Activated CD4-positive, alpha-beta T cell treated with anti-CD3 and anti-CD28 coated beads for 4 hours (primary cell): Measurements from ENCODE around the gene FGF18.
"Not testable (repeated sequence)": the region's sequence is repeated elsewhere in the genome, so short reads cannot be mapped to it uniquely, and the experiment has no call there.

Experiments
- DNase-seq, 2 donors: peaks; one replicate each; pipeline ENCODE4 v3.0.0-alpha.2; 2020

The FGF18 gene, protein sequence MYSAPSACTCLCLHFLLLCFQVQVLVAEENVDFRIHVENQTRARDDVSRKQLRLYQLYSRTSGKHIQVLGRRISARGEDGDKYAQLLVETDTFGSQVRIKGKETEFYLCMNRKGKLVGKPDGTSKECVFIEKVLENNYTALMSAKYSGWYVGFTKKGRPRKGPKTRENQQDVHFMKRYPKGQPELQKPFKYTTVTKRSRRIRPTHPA

GRCh38 chr5:171418982-171419687, at the start of gene FGF18:
Gene FGF18 (plus strand): TSS chr5:171419647. CDS start chr5:171420200, 553 bp downstream.
- peak; percentile 16 to 19 for DNase-seq

- no peak for DNase-seq
Observed at GRCh38 chr5:171369898-171370297, 49.5 kb upstream of the FGF18 start.

DNA sequence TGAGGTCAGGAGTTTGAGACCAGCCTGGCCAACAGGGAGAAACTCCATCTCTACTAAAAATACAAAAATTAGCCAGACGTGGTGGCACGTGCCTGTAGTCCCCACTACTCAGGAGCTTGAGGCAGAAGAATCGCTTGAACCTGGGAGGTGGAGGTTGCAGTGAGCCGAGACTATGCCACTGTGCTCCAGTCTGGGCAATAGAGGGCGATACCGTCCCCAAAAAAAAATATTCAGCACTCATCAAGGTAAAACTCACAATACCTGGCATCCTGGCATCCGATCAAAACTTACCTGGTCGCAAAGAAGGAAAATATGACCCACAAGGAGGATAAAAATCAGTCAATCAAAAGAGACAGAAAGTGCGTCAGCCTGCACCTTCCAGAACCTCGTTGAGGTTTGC, 48.6 kb upstream of the FGF18 start:
- DNase-seq: not testable (repeated sequence)

DNA sequence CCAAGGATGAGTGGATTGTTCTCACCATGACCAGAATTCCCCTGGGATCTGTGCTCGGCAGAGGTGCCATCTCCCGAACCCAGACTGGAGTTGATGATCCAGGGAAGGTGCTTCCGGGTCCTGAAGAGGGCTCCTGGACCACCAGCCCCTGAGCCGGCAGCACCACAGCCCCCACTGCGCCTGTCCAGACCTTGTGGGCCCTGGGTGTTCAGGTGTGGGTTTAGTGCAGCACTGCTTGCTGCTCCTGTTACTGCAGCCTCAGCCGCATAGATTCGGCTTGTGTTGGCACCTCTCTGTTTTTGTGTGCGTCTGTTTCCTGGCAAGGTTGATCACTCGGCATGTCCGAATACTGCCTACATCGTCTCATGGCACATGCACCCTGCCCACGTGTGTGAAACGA, 48.1 kb upstream of the FGF18 start:
- DNase-seq: no peak

GRCh38 chr5:171379961-171380360, 39.5 kb upstream of the FGF18 start:
- DNase-seq: no peak

DNA sequence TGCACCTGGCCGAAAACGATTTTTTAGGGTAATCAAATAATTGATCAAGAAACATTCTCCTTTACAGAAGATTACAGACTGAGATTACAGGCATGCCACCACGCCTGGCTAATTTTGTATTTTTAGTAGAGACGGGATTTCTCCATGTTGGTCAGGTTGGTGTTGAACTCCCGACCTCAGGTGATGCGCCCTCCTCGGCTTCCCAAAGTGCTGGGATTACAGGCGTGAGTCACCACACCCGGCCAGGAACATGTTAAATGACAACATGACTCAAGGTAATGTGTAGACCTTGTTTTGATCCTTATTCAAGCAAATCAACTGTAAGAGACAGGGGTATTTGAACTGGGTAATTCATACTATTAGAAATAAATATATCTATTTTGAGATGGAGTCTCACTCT, 35.0 kb upstream of the FGF18 start:
- not testable (repeated sequence) for DNase-seq

GRCh38 chr5:171384999-171385398, 34.4 kb upstream of the FGF18 start:
- not testable (repeated sequence) for DNase-seq

GRCh38 chr5:171386006-171386671, 33.3 kb upstream of the FGF18 start:
- no peak for DNase-seq

DNA sequence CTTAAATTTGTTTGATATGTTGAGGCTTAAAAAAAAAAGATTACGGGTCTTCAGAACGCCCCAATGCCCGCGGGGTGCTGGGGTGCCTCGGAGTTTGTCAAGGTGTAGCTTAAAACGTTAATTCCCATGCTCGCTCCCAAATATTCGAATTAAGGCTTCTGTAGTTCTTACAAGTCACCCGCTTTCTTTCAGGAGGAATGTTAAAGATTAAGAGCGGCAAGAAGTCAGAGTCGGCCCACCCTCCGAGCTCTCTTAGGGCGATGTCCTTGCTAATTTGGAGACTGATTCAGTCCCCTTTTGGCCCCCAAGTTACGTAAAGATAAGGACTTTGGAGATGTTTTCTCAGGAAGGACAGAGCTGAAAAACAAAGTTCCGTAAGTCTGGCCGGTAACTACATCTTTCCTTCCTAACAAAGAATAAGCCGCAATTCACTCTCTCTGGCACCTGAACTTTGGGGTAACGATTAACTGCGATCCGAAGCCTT, 32.5 kb upstream of the FGF18 start:
- DNase-seq: peak in 1 of 2 donors; percentile 14

GRCh38 chr5:171387345-171387969, 32.0 kb upstream of the FGF18 start, which contains the start of gene NPM1:
Gene NPM1 (plus strand): TSS chr5:171387849. CDS start chr5:171387949, 100 bp downstream.
- DNase-seq: peak; percentile 97 to 99

GRCh38 chr5:171387970-171388815, 31.3 kb upstream of the FGF18 start:
- peak; percentile 82 to 83 for DNase-seq

- DNase-seq: no peak
Observed at GRCh38 chr5:171388816-171389168, 30.7 kb upstream of the FGF18 start.

GRCh38 chr5:171390883-171391677, 28.4 kb upstream of the FGF18 start:
- DNase-seq: no peak

DNA sequence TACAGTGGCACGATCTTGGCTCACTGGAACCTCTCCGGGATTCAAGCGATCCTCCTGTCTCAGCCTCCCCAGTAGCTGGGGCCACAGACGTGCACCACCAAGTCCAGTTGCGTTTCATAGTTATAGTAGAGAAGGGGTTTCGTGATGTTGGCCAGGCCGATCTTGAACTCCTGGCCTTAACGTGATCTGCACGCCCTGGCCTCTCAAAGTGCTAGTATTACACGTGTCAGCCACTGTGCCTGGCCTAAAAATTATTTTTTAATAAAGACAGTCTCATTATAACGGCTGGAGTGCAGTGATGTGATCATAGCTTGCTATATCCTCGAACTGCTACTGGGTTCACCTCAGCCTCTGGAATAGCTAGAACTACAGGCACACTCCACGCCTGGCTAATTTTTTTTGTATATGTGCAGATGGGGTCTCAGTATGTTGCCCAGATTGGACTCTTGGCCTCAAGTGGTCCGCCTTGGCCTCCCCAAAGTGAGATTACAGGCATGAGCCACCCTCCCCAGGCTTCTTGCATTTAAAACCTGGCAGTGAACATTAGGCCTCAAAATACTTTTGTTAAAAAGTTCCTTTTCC, 27.4 kb upstream of the FGF18 start:
- DNase-seq: no peak

GRCh38 chr5:171392585-171393159, 26.8 kb upstream of the FGF18 start:
- no peak for DNase-seq

DNA sequence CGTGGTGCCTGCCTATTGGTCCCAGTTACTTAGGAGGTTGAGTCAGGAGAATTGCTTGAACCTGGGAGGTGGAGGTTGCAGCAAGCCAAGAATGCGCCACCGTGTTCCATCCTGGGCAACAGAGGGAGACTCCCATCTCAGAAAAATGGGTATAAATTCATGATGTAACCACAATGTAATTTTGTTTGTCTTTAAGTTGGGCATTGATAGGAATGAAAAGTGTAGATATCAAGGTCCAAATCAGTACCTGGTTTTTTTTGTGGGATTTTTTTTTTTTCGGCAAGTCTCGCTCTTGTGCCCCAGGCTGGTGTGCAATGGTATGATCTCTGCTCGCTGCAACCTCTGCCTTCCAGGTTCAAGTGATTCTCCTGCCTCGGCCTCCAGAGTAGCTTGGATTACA, 24.4 kb upstream of the FGF18 start:
- no peak for DNase-seq

- not testable (repeated sequence) for DNase-seq
Observed at GRCh38 chr5:171396583-171396982, 22.9 kb upstream of the FGF18 start.

DNA sequence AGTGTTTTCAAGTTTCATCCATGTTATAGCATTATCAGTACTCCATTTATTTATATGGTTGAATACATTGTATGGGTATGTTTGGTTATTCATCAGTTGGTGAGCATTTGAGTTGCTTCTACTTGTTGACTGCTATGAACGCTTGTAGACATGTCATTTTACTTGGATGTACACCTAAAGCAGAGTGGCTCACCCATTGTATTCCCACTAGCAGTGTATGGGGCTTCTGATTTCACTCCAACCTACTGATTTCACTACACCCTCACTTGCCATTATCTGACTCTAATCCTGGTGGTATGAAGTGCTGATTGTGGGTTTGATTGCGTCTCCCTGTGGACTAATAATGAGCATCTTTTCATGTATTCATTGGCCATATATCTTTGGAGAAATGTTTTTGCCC, 22.3 kb upstream of the FGF18 start:
- DNase-seq: no peak

GRCh38 chr5:171397599-171397998, 21.8 kb upstream of the FGF18 start:
- DNase-seq: no peak

- not testable (repeated sequence) for DNase-seq
Observed at GRCh38 chr5:171398660-171399059, 20.8 kb upstream of the FGF18 start.

DNA sequence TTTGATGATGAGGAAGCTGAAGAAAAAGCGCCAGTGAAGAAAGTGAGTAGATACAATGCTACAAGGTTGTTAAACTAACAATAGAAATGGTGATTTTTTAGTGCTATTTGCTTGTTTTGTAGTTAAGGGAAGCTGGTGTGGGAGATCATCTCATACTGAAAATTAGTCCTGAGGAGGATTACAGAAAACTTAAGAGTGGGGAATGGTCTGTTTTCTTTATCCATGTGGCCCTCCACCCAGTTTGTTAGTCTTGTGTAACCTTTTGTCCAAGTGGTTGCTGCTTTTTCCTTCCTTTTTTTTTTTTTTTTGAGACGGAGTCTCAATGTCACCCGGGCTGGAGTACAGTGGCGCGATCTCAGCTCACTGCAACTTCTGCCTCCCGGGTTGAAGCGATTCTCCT, 19.3 kb upstream of the FGF18 start:
- DNase-seq: no peak
